AG09319 (cell line): ENCODE results near the gene CNNM2.

ENCODE experiments used
- DNase-seq: peaks from one replicate; pipeline ENCODE4 v3.0.0-alpha.2; 2010; ENCODE audit warnings: low read depth; ENCODE audit errors: extremely low read depth
- CTCF ChIP-seq: IDR thresholded peaks from 2 replicates; pipeline ENCODE4 v1.5.1; 2011; ENCODE audit warnings: low read depth, mild to moderate bottlenecking, inconsistent platforms, low read length, moderate library complexity

CNNM2 gene

DNA sequence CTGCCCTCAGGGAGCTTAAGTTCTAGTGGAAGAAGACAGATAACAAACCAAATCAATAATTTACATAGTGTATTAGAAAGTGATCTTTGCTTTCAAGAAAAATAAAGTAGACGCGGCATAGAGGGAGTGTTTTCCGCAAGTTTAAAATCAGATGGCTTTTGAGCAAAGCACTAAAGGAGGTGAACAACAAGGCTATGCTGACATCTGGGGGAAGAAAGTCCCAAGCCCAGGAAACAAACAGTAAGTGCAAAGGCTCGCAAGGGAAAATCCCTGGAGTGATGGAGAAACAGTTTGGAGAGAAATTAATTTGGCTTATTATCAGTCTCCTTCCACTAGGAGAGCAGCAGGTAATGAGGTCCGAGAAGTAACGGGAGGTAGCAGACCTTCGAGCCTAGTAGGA is 1.9 kb upstream of the CNNM2 start:
- DNase-seq: no peak
- no peak for TF ChIP-seq CTCF

GRCh38 chr10:102917314-102917961 is 656 bp upstream of the CNNM2 start:
- DNase-seq: peak; percentile 32
- TF ChIP-seq CTCF: peak; percentile 97

DNA sequence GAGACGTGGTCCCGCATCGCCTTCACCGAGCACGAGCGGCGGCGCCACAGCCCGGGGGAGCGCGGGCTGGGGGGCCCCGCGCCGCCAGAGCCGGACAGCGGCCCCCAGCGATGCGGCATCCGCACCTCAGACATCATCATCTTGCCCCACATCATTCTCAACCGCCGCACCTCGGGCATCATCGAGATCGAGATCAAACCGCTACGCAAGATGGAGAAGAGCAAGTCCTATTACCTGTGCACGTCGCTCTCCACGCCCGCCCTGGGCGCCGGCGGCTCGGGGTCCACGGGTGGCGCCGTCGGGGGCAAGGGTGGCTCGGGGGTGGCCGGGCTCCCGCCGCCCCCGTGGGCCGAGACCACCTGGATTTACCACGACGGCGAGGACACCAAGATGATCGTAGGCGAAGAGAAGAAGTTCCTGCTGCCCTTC is 737 bp downstream of the CNNM2 start:
- DNase-seq: no peak
- no peak for TF ChIP-seq CTCF

DNA sequence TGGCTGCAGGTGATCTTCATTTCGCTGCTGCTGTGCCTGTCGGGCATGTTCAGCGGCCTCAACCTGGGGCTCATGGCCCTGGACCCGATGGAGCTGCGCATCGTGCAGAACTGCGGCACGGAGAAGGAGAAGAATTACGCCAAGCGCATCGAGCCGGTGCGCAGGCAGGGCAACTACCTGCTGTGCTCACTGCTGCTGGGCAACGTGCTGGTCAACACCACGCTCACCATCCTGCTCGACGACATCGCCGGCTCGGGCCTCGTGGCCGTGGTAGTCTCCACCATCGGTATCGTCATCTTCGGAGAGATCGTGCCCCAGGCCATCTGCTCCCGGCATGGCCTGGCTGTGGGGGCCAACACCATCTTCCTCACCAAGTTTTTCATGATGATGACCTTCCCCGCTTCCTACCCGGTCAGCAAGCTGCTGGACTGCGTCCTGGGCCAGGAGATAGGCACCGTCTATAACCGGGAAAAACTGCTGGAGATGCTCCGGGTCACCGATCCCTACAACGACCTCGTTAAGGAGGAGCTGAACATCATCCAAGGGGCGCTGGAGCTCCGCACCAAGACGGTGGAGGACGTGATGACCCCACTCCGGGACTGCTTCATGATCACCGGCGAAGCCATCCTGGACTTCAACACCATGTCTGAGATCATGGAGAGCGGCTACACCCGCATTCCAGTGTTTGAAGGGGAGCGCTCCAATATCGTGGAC is 1.3 kb downstream of the CNNM2 start:
- no peak for DNase-seq
- TF ChIP-seq CTCF: no peak

GRCh38 chr10:102919992-102920739 is 2.1 kb downstream of the CNNM2 start:
- TF ChIP-seq CTCF: no peak
- DNase-seq: no peak

GRCh38 chr10:102923601-102924000 is 5.5 kb downstream of the CNNM2 start:
- DNase-seq: no peak
- no peak for TF ChIP-seq CTCF

DNA sequence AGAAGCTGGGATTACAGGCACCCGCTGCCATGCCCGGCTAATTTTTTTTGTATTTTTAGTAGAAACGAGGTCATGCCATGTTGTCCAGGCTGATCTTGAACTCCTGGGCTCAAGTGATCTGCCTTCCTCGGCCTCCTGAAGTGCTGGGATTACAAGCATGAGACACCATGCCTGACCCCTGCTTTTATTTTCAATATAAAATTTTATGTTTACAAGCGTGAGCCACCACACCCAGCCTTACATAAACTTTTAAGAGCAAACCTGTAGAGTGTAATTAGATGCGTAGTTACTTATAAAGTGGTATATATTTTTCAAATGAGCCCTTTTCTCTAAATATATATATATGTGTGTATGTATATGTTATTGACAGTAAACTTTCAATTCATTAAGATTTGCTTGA is 8.7 kb downstream of the CNNM2 start:
- no peak for TF ChIP-seq CTCF
- DNase-seq: no peak
